DMS114 treated with DMSO at 0.1 percent for 48 hours (cell line): ENCODE data around the gene PARD3.
"Not testable (repeated sequence)": the region's sequence is repeated elsewhere in the genome, so short reads cannot be mapped to it uniquely, and the experiment has no call there.

ENCODE experiments used
- DNase-seq: peaks from one replicate; lab custom pipeline; 2025; ENCODE audit not compliant: unreplicated experiment; lab: John Stamatoyannopoulos, UW

The PARD3 gene

GRCh38 chr10:34433241-34434076, 381.6 kb downstream of the PARD3 start:
- DNase-seq = no peak

- DNase-seq = no peak
Measured at GRCh38 chr10:34432589-34432988, 382.5 kb downstream of the PARD3 start.

- DNase-seq = no peak
Measured at GRCh38 chr10:34430685-34431084, 384.4 kb downstream of the PARD3 start.

GRCh38 chr10:34428501-34428900, 386.6 kb downstream of the PARD3 start:
- DNase-seq = no peak

- DNase-seq = no peak
Measured at GRCh38 chr10:34427911-34428216, 387.2 kb downstream of the PARD3 start.

- not testable (repeated sequence) for DNase-seq
Measured at GRCh38 chr10:34427158-34427910, 387.8 kb downstream of the PARD3 start.

GRCh38 chr10:34426538-34427157, 388.4 kb downstream of the PARD3 start:
- not testable (repeated sequence) for DNase-seq

GRCh38 chr10:34426041-34426440, 389.1 kb downstream of the PARD3 start:
- no peak for DNase-seq

- no peak for DNase-seq
Measured at GRCh38 chr10:34423673-34424625, 391.1 kb downstream of the PARD3 start.

- DNase-seq = no peak
Measured at GRCh38 chr10:34420795-34421194, 394.3 kb downstream of the PARD3 start.

- no peak for DNase-seq
Measured at GRCh38 chr10:34420273-34420672, 394.8 kb downstream of the PARD3 start.

- DNase-seq = no peak
Measured at GRCh38 chr10:34415039-34415438, 400.1 kb downstream of the PARD3 start.

GRCh38 chr10:34413756-34414587, 401.1 kb downstream of the PARD3 start:
- DNase-seq = no peak

- DNase-seq = no peak
Measured at GRCh38 chr10:34413214-34413613, 401.9 kb downstream of the PARD3 start.

GRCh38 chr10:34408956-34409355, 406.1 kb downstream of the PARD3 start:
- no peak for DNase-seq

- DNase-seq = no peak
Measured at GRCh38 chr10:34408381-34408780, 406.7 kb downstream of the PARD3 start.

- no peak for DNase-seq
Measured at GRCh38 chr10:34407324-34407805, 407.7 kb downstream of the PARD3 start.

GRCh38 chr10:34406463-34407323, 408.4 kb downstream of the PARD3 start:
- DNase-seq = no peak
